HG02798 (cell line): ENCODE results near the gene ABHD17C.

Experiments
- ATAC-seq: cut with Tn5 transposase; IDR thresholded peaks from one replicate; pipeline ENCODE4 v1.9.1; 2021; ENCODE audit warnings: mild to moderate bottlenecking; ENCODE audit not compliant: unreplicated experiment, poor library complexity

Gene ABHD17C

DNA sequence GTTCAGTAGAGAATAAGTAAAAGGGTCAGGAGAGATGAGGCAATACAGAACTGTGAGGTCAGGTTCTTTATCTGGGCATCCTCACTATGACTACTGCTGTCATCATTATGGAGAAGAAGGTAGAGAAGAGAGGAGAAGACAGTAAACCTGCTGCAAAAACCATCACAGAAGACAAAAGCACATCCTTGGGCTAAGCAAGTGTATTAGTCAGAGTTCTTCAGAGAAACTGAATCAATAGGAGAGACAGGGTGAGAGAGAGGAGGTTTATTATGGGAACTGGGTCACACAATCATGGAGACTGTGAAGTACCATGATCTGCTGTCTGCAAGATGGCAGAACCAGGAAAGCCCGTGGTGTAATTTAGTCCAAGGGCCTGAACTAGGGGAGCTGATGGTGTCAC is 9.5 kb upstream of the ABHD17C start:
- no peak for ATAC-seq

DNA sequence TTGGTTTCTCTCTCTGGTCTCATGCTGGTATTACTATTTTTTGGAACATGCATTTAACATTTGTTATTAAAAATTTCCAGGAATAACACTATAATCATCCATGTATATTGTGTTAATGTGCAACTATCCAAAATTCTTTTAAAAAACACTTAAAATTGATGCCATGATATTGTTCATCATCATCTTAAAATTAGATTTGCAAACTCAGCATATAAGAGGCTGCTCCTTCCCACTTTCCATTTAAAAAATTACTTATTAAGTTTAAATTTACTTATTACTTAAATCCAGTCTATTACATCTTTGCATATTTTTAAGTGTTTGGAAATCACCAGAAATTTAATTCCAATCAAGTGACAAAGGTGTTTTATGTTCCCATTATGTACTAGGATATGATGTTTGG is 5.8 kb upstream of the ABHD17C start:
- no peak for ATAC-seq

DNA sequence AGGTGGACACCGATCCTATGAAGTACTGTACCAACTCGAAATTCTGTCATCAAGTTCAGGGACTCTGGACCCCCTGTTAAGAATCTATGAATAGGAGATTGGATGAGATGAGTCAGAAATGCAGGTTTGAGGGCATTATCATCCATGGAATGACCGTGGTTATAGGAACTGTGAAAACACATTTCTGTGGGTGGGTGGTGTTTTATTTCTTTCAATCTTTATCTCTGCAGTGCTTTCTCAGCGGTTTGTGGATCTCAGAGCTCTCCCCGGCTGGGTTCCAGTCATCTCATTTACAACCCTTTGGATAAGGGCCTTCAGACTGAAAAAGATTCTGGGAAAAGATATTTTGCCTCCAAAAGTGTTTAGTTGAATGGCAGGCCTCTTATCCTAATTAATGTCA is 5.4 kb upstream of the ABHD17C start:
- ATAC-seq, result no peak

DNA sequence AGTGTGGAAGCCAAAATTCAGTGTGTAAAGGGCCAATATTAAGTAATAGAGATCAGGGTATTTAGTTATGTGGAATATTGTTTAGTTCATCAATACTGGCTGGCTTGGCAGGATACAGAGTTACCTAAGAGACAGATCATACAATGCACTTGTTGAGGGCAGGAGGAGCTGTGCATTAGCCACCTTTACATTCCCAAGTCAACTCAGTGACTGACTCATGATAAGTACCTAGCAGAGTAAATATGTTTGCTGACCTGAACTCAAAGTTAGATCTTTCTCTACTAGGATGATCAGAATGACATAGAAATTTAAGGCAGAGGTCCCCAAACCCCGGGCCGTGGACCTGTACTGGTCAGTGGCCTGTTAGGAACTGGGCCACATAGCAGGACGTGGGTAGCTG is 3.5 kb upstream of the ABHD17C start:
- no peak for ATAC-seq

DNA sequence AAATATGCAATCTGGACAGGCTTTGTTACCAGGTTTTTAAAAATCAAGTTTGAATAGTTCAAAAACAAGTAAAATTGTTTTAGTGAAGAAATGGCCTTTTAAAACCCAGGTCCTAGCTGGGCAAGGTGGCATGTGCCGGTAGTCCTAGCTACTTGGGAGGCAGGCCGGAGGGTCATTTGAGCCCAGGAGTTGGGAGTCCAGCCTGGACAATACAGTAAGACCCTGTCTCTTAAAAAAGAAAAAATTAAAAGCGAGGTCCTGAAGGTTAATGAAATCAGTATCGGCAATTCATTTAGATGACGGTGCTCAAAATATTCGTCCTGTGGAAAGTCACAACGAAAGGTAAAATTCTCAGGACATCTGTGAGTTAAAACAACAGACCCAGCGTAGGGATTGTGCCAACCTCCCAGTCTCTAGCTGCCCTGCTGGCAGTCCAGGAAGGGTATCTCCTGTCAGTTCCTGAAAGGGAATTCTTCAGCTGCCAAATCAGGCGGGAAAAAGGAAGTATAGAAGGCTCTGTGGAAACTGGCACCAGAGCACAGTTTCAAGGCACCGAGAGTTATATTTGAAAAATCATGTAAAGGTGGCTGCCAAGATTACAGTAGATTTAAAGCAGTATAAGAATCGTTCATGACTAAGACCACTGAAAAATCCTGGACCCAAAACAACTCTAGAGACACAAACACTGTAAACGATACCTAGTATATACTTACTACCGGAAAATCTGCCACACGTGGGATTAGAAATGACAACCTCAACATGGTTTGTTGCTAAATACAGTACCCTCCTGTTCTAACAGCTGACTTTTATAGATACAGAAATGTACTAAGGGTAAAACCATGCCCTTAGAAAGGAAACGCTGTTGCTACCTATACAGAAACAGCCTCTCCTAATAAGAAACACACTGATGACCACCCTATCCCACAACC is 1.2 kb upstream of the ABHD17C start:
- ATAC-seq, result no peak

DNA sequence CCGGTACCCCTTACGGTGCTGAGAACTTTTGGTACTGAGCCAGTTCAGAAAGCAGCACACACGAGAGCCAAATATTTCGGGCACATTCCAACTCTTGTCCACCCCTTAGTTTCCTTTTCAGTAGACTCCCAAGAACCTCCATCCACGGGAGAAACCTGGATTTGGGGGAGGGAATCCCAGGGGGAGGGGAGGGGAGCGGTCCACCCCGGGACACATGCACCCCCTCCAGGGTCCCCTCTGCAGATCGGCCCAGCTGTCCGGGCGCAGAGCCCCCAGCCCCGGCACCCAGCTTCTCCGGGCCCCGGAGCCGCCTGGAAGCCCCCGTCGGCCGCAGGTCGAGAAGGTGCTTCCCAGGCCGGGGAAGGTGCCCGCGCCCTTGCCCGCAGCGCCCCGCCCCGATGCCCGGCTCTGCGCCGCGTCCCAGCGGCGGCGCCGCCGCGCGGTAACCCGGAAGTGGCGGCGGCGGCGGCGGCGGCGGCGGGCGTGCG is 455 bp upstream of the ABHD17C start:
- peak; percentile 45 for ATAC-seq

DNA sequence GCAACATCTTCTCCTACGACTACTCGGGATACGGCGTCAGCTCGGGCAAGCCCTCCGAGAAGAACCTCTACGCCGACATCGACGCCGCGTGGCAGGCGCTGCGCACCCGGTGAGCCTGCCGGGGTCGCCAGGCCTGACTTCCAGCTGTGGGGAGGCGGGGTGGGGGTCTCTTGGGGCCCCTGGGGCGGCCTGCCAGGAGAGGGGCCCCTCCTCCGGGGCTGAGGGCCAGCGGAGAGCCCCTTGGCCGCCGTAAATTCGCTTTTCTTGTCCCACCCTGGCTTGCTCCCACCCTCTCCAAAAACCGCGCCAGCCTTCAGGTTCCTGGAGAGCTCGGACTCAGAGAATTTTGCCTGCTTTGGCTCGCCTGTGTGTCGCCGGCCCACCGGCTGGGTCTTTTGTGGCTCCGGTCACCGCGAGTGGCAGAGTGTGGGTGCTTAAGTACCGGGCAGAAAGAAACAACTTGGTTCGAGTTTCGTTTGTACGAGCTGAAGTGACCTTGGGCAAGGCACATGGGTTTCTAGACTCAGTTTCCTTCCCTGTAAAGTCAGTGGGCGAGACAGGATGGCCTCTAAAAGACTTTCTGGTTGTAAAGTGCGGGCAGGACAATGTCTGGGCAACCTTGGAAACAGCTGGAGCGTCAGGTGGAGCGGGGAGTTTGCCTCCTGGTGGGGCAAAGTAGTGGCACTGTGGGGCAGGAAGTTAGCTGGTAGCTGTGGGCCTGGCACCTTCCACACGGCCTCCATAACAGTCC is 976 bp downstream of the ABHD17C start:
- no peak for ATAC-seq

DNA sequence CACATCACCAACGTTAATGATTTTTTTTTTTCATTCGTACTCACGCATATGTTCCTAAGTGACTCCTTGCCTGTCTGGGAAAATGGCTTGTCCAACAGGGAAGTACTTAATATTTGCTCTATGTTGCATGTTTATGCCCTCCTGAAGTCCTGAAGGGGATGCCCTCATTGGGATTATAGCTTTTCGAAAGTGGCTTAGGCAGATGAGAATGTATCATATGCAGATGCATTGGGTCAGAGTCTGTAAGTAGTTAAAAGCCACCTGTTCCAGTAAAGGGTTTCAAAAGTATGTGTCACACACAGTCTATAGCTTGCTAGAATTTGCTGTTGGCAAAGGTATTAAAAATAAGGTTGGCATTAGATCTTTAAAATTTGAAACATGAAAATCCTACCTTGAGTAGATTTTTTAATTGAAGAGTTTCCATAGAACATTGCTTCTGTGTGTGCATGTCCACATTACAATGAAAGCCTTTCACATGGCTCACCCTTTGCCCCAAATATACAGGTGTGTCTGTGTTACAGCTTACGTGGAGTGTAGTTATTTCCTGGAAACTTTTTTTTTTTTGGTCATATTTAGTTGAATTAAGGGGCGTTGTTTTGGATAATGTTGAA is 2.1 kb downstream of the ABHD17C start:
- no peak for ATAC-seq

DNA sequence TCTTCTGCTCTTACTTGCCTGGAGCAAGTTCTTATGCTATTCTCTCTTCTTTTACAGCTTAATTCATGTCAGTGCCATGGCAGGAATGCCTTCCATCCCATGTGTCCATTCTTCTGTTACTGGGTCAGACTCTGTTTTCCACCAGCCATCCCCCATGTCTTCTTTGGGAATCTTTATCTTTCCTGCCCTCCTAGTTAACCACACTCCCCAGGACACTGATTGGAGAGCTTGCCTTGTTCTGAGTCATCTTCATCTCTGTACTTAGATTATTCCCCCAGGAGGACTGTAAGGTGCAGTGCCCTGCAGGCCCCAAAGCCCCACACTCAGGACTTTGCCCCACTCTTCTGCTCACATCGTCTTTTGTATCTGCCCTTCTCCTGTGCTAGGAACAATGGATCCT is 3.6 kb downstream of the ABHD17C start:
- no peak for ATAC-seq

DNA sequence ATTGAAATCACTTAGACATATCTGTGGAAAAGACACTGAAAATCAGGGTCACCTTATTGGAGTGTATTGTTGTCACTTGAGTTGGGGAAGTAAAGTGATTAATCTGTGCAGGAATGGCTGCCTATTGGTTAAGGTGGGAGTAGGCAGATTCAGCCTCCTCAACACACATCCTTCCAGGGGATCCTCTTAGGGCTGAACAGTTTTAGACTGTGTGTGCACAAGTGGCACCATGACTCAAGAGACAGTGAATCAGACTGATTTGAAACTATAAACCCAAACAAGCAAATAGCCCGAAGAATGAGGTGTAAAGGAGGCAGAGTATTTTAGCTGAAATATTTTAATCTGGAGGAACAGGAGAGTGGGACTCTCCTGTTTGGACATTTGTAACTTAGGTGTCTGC is 4.9 kb downstream of the ABHD17C start:
- no peak for ATAC-seq

DNA sequence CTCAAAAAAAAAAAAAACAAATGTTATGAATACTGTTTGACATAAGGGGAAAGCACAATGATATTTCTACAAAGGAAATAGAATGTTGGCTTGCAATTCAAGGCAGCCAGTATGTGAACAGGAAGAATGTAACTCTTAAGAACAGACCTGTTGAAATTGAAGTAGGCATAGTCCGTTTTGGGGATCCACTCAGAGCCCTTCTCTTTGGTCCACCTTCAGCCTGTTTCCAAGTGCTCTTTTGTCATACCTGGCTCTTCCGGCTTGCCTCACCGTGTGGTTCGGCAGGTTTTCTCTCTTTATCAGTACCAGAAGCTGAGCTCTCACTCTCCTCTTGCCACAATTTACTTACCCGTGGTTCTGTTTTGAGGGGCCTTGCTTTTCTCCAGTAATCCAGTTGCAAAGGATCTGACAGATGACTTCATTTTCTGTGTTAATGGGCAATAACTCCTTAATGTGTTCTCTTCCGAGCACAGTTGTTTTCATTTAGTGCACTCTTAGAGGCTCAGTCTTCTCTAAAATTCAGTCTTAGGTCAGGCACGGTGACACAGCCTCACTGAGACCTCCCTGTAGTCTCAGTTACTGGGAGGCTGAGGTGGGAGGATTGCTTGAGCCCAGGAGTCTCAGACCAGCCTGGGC is 6.7 kb downstream of the ABHD17C start:
- no peak for ATAC-seq

DNA sequence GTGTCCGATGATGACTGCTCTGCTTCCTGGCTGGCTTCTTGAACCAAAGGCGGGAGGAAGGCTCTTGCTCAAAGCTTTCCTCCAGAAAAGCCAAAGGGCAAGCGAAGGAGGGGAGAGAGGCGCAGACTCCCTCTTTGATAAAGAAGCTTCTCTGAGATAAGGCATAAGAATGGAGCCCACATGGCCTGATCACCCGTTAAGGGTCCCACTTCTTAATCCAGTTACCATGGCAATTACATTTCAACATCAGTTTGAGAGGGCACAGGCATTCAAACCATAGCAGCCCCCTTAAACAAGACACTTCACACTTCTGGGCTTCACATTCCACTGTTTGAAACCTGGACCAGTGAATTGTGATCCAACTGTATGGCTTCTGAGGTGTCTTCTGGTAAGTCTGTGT is 8.0 kb downstream of the ABHD17C start:
- ATAC-seq, result no peak

DNA sequence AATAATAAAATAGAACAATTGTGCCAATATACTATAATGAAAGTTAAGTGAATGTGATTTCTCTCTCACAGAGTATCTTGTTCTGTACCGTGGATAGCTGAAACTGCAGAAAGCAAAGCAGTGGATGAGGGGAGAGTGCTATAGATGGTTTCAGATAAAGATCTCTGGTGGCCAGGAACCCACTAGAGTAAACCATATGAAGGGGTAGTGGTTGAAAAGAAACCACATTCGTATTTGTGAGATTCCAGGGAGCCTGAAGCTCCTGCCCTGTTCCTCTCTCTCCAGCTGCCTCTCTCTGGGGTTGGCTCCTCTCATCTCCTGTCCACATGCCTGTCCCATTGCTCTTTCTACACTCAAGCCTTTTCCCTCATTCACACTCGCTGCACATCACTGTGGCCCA is 8.9 kb downstream of the ABHD17C start:
- no peak for ATAC-seq

DNA sequence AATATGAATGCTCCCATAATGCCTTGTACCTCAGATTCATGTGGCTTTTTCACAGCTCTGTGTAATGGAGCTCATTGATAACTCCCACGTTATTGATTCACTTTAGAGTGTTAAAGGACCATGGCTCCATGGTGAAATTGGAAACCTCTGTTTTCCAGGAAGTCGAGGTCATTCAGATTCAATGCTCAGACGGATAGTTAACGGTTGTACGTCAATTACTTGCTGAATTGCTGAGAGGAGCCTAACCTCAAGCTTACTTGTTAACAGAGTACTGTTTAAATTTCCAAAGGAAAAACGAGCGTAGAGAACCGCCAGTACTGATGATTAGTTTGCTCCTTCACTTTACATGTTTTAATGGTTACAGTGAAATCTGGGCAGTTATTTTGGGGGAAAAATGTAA is 11.1 kb downstream of the ABHD17C start:
- ATAC-seq, result no peak

DNA sequence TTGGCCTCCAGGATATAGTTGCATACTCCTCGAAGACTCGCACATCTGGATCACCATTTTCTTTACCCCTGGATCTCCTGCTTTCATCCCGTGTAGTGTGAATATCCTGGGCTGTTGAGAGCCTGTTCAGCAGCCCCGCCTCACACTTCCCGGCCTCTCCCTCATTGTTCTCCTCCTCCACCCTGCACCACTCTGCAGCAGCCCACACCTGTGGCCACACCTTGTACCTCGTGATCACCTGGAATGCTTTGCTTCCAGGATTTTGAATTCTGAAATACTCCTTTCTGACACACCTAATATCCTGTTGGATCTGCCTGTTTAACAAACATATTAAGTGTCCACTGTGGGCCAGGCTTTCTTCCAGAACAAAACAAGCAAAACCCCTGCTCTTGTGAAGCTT is 14.4 kb downstream of the ABHD17C start:
- no peak for ATAC-seq

DNA sequence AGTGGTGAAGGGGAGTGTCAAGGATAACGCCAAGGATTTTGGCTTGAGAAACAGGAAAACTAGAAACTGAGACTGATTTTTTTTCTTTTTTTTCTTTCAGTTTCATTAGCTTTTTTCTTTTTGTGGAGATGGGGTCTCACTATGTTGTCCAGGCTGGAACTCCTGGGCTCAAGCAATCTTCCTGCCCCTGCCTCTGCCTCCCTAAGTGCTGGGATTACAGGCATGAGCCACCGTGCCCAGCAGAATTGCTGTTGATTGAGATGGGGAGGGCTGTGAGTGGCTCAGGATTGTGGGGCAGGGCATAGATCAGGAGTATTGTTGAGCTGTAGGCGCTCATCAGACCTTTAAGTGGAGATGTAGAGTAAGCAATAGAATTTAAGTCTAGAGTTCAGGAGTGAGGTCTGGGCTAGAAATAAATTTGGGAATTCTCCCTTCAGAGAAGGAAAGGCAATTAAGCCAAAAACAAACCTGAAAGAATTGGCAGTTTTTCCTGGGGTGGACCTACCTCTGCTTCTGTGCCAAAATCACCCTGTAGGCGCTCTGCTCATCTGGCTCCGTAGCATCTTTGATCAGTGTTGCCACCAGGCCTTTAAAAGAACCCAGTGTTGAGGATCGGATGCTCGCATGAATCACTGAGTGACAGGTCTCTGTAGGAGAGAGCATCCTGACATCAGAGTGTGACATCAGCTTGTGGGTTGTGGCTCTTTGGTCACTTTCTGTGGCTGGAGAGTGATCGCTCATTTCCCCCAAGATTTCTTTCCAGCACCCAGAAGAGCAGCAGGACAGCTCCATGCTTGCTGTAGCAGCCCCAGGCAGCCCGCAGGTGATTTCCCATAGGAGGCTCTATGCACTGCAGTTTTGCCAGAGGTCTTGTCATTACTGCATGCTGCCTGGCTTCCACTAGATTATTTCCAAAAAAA is 15.8 kb downstream of the ABHD17C start:
- ATAC-seq, result peak; percentile 87

DNA sequence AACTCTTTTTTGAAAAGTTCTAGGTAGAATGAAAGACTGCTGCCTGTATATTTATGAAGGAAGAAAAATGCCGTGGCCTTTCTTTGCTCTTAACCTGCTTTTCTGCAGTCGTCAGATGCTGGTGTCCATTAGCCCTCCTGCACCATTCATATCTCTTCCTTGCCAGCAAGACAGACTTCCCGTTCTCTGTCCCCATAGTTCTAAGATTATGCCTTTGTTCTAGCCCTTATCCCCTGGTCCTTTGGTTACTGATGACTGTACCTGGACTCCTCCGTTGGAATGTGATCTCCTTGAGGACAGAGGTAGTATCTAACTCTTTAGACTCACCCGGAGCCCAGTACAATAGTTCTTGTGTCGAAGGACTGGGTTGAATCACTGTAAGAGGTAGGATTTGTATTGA is 16.8 kb downstream of the ABHD17C start:
- ATAC-seq, result no peak

DNA sequence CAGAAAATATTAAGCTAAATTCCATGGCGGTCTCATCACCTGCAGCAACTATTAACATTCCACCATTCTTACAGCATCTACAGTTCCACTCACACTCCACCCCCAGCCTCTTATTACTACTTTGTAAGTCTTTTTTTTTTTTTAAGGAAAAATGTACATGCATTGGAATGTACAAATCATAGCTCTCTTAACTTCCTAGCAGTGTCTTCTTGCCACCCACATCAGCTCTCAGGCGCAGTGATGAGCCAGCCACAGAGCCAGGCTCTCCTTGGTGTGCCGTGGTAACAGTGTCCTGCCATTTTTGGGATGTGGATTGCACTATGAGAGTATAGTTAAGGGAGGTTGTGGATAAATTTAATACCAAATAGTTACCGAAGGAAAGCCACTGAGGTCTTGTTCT is 17.8 kb downstream of the ABHD17C start:
- no peak for ATAC-seq

DNA sequence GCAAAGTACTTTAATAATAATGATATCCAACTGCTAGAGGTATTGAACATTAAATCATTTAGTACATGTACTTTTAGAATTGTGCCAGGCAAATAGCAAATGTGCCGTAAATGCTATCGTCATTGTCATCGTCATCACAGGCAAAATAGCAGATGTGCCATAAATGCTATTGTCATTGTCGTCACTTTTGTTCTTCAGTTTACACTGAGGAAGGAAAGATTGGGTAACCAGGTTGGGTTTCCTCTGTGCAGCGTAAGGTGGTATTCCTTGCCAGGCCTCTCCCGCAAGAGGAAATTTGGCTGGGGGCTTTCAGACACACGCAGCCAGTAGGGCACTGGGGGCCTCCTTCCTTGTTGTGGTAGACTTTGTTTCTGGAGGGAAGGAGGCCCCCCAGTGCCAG is 26.4 kb downstream of the ABHD17C start:
- ATAC-seq, result no peak

DNA sequence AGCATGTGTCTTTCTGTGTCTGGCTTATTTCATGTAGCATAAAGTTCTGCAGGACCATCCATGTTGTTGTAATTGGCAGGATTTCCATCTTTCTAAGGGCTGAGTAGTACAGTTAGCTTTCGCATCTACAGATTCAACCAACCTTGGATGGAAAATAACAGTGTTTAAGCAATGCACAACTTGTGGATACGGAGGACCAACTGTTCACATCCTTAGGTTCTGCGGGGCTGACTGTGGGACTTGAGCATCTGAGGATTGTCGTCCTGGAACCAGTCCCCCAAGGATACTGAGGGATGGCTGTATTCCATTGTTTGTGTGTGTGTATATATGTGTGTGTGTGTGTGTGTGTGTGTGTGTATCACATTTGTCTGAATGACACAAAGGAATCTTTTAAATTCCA is 27.7 kb downstream of the ABHD17C start:
- no peak for ATAC-seq
